Right atrium auricular region (tissue), 2 donors: ENCODE data around the gene VWA5B2. TPM values are rescaled to one million over a fixed set of nuclear protein-coding genes. Genes with fewer than 3 reads are reported as not detected.

ENCODE experiments used
- DNase-seq: peaks from one replicate; pipeline ENCODE4 v3.0.0-alpha.2; 2019; ENCODE audit warnings: low spot score
- H3K27ac ChIP-seq, 2 donors: fragments of 200-600 bp; sonication (generic); 1 replicate in 1 of 2; 2 replicates in 1 of 2; pipeline ENCODE4 v1.5.1; 2016 to 2019
- H3K27me3 ChIP-seq, 2 donors: fragments of 200-600 bp; sonication (generic); one replicate each; pipeline versions ENCODE4 v1.5.1 to v1.6.0; 2017 to 2019
- H3K36me3 ChIP-seq: fragments of 200-600 bp; sonication (generic); one replicate; pipeline ENCODE4 v1.5.1; 2016
- H3K4me1 ChIP-seq, 2 donors: fragments of 200-600 bp; sonication (generic); one replicate each; pipeline versions ENCODE4 v1.5.1 to v1.6.0; 2017 to 2019
- H3K4me3 ChIP-seq, 2 donors: fragments of 200-600 bp; sonication (generic); 1 replicate in 1 of 2; 2 replicates in 1 of 2; pipeline ENCODE4 v1.5.1; 2017 to 2019; ENCODE audit warnings: mild to moderate bottlenecking in 1 of 2, moderate library complexity in 1 of 2
- H3K9me3 ChIP-seq, 2 donors: fragments of 200-600 bp; sonication (generic); one replicate each; pipeline ENCODE4 v1.5.1; 2019
- CTCF ChIP-seq, 2 donors: fragments of 200-600 bp; sonication (generic); IDR thresholded peaks; one replicate each; pipeline ENCODE4 v1.5.1; 2019; ENCODE audit warnings: antibody characterized with exemption in 2 of 2
- total RNA-seq, 2 donors: library from RNA; depleted of rRNA; stranded (reverse); fragments of >200 nt; gene quantifications; one replicate each; pipeline ENCODE4 v1.1.0, GENCODE V29; 2016

The VWA5B2 gene
- total RNA-seq, 2 donors from 2014 or later = not detected

GRCh38 chr3:184241447-184242296 is 12.3 kb downstream of the VWA5B2 start:
- TF ChIP-seq CTCF (IDR thresholded peaks at IDR 0.05) = peak in 1 of 2 donors; percentile 61
- no peak overlapping the region for H3K27ac ChIP-seq
- no peak overlapping the region for H3K4me3 ChIP-seq
- DNase-seq = no peak
- H3K36me3 ChIP-seq = peaks cover 34% of the 10 kb centered on the region
- no peaks in the 10 kb centered on the region for H3K9me3 ChIP-seq
- peaks cover 0 to 11% of the 10 kb centered on the region in 2 donors for H3K4me1 ChIP-seq
- H3K27me3 ChIP-seq = no peaks in the 10 kb centered on the region

DNA sequence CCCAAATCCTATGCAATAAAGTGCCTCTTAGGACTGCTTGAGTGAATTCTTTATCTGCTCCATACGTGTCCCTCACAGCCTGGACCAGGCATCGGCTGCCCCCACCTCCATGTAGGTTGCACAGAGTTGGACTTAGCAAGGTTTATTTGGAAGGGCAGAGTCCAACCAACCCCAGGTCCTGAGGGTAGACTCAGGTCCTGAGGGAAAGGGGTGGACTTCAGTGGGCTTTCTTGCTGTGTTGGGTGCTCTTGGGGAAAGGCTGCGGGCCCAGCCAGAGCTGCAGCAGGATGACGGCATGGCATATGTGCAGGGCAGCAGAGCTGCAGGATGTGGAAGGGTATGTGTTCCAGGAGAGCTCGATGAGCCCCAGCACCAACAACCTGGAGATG is 12.9 kb downstream of the VWA5B2 start:
- Histone ChIP-seq H3K27ac (no peak overlapping the region), H3K4me1 (peaks cover 0 to 13% of the 10 kb centered on the region in 2 donors), H3K4me3 (no peak overlapping the region), H3K9me3 (no peaks in the 10 kb centered on the region), H3K36me3 (peaks cover 34% of the 10 kb centered on the region), H3K27me3 (no peaks in the 10 kb centered on the region)
- DNase-seq = no peak
- no peak for TF ChIP-seq CTCF (IDR thresholded peaks at IDR 0.05)

DNA sequence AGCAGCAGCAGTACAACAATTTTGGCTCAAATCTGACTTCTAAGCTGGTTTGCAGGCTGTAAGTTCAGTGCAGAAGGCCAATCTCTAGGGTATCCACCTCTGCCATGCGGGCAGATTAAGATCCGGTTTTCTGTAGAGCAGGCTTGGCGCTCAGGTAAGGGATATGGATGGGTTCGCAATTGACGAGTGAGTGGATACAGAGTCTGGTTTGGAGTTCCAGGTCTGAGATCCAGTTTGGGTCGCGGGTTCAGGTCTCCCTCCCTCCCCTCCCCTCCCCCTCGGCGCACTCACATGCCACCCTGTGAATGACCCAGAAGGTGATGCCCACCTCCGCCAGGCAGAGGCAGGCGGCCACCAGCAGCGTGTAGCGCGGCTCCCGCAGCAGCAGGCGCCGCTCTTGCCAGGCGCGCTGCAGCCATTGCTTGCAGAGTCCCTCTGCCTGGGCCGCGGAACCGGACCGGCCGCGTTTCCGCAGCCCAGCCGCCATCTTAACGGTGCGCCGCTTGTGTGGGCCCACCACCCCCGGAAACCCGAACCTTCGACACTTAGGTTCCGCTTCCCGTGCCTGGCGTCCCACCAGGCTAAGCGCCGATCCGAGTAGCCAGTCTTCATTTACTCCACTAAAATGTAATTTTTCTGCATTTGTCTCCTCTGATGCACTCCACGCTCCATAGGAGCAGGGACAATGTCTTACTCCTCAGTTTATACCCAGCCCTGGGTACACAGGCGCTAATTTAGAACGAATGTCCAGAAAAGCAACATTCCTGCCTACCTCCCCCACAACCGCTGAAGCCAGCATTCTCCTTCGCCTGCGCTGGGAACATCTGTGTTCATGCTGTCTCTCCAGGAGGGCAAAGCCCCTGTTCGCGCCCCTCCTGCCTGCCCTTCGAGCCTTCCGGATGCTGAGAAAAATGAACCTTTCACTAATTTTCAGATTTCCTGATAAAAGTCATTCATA is 19.3 kb downstream of the VWA5B2 start, which contains the start of gene ALG3:
Gene ALG3, minus strand, starts transcription at position 509 of the 958 bp plus-strand sequence. Its CDS starts 22 bp downstream, at position 487.
- Histone ChIP-seq H3K4me1 (peaks cover 0 to 14% of the 10 kb centered on the region in 2 donors), H3K27me3 (no peaks in the 10 kb centered on the region), H3K36me3 (peaks cover 19% of the 10 kb centered on the region), H3K27ac (peak within 1 kb of the TSS; percentile 83 to 86), H3K4me3 (peak within 1 kb of the TSS; percentile 87 to 93), H3K9me3 (no peaks in the 10 kb centered on the region)
- peak; percentile 79 for DNase-seq
- TF ChIP-seq CTCF (IDR thresholded peaks at IDR 0.05) = no peak

GRCh38 chr3:184249412-184250166 is 20.2 kb downstream of the VWA5B2 start, which contains the start of gene EEF1AKMT4:
Gene EEF1AKMT4 (plus strand): TSS chr3:184249672. CDS start chr3:184249695, 23 bp downstream.
- peaks cover 11% of the 10 kb centered on the region for H3K36me3 ChIP-seq
- H3K27me3 ChIP-seq = no peaks in the 10 kb centered on the region
- H3K9me3 ChIP-seq = no peaks in the 10 kb centered on the region
- peak; percentile 30 to 47 for TF ChIP-seq CTCF (IDR thresholded peaks at IDR 0.05)
- peak within 1 kb of the TSS; percentile 87 to 93 for H3K4me3 ChIP-seq
- DNase-seq = peak; percentile 96
- H3K4me1 ChIP-seq = peaks cover 0 to 14% of the 10 kb centered on the region in 2 donors
- peak within 1 kb of the TSS; percentile 83 to 86 for H3K27ac ChIP-seq
